ENCODE data around the gene UQCC3.
"Not testable (repeated sequence)": the region's sequence is repeated elsewhere in the genome, so short reads cannot be mapped to it uniquely, and the experiment has no call there.

UQCC3 gene

GRCh38 chr11:62702246-62702645, 30.8 kb downstream of the UQCC3 start:
- no peak for TF ChIP-seq EZH2phosphoT487 (IDR thresholded peaks at IDR 0.05; ENCODE audit: borderline replicate concordance, low read length)
- TF ChIP-seq, protein P1, sequence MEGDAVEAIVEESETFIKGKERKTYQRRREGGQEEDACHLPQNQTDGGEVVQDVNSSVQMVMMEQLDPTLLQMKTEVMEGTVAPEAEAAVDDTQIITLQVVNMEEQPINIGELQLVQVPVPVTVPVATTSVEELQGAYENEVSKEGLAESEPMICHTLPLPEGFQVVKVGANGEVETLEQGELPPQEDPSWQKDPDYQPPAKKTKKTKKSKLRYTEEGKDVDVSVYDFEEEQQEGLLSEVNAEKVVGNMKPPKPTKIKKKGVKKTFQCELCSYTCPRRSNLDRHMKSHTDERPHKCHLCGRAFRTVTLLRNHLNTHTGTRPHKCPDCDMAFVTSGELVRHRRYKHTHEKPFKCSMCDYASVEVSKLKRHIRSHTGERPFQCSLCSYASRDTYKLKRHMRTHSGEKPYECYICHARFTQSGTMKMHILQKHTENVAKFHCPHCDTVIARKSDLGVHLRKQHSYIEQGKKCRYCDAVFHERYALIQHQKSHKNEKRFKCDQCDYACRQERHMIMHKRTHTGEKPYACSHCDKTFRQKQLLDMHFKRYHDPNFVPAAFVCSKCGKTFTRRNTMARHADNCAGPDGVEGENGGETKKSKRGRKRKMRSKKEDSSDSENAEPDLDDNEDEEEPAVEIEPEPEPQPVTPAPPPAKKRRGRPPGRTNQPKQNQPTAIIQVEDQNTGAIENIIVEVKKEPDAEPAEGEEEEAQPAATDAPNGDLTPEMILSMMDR (IDR thresholded peaks at IDR 0.05; ENCODE audit: low read depth, low read length, poor library complexity, severe bottlenecking): no peak
- Histone ChIP-seq H3F3A (ENCODE audit: control insufficient read depth, insufficient read depth) (peaks cover 7% of the 10 kb centered on the region; the same call in 1 of the 2 replicates), H3K9me2 (replicated peaks; ENCODE audit: control insufficient read depth, low read length) (no peaks in the 10 kb centered on the region), H3K27ac (ENCODE audit: low read depth, low read length) (no peak overlapping the region), H3K36me3 (ENCODE audit: control insufficient read depth, low read length) (peaks cover 28% of the 10 kb centered on the region), H3K4me3 (ENCODE audit: low read length) (no peak overlapping the region), H3K9me3 (ENCODE audit: control insufficient read depth, insufficient read depth, low read length) (no peaks in the 10 kb centered on the region), H3K79me2 (ENCODE audit: control insufficient read depth, low read length) (peaks cover 9% of the 10 kb centered on the region), H3K4me1 (ENCODE audit: control insufficient read depth, low read length) (peaks cover 19% of the 10 kb centered on the region), H3K4me2 (ENCODE audit: low read length) (no peak overlapping the region), H3K27me3 (ENCODE audit: control insufficient read depth, low read length) (no peaks in the 10 kb centered on the region), H4K20me1 (ENCODE audit: control insufficient read depth, insufficient read depth, low read depth, low read length) (no peaks in the 10 kb centered on the region)

GRCh38 chr11:62703921-62704320, 32.4 kb downstream of the UQCC3 start:
- Histone ChIP-seq H3K4me1 (ENCODE audit: control insufficient read depth, low read length) (peaks cover 36% of the 10 kb centered on the region), H3K79me2 (ENCODE audit: control insufficient read depth, low read length) (peaks cover 18% of the 10 kb centered on the region), H3K36me3 (ENCODE audit: control insufficient read depth, low read length) (peaks cover 35% of the 10 kb centered on the region)
- not testable (repeated sequence) for H3K27ac ChIP-seq (ENCODE audit: low read depth, low read length); H3K27me3 ChIP-seq (ENCODE audit: control insufficient read depth, low read length); H3K9me2 ChIP-seq (replicated peaks; ENCODE audit: control insufficient read depth, low read length); H4K20me1 ChIP-seq (ENCODE audit: control insufficient read depth, insufficient read depth, low read depth, low read length); H3K4me3 ChIP-seq (ENCODE audit: low read length); H3K4me2 ChIP-seq (ENCODE audit: low read length); H3F3A ChIP-seq (ENCODE audit: control insufficient read depth, insufficient read depth); H3K9me3 ChIP-seq (ENCODE audit: control insufficient read depth, insufficient read depth, low read length)

DNA sequence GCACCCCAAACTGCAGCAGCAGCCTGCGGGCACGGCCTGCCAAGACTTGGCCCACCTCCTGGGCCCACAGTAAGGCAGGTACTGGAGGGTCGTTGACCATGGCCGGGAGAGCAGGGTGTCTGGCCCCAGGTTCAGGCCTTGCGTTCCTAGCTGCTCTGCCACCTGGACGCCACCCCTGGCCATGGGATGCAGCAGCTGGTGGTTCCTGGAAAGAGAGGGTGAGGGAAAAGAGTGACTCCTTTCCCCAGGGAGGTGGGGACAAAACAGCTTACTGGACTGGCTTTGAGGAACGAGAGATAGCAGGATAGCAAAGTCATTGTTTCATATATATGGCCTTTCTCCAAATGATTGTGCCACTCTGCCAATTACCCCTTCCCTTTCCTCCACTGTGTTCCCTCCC, 33.9 kb downstream of the UQCC3 start:
- no peaks in the 10 kb centered on the region for H3K9me2 ChIP-seq (replicated peaks; ENCODE audit: control insufficient read depth, low read length)
- peak overlapping the region; percentile 94 for H3K4me2 ChIP-seq (ENCODE audit: low read length)
- peaks cover 46% of the 10 kb centered on the region for H3K4me1 ChIP-seq (ENCODE audit: control insufficient read depth, low read length)
- peaks cover 13% of the 10 kb centered on the region for H3F3A ChIP-seq (ENCODE audit: control insufficient read depth, insufficient read depth)
- no peak overlapping the region for H3K27ac ChIP-seq (ENCODE audit: low read depth, low read length)
- peak overlapping the region; percentile 92 for H3K4me3 ChIP-seq (ENCODE audit: low read length)
- H4K20me1 ChIP-seq (ENCODE audit: control insufficient read depth, insufficient read depth, low read depth, low read length): no peaks in the 10 kb centered on the region
- TF ChIP-seq, protein P1 (IDR thresholded peaks at IDR 0.05; ENCODE audit: low read depth, low read length, poor library complexity, severe bottlenecking): no peak
- no peak for TF ChIP-seq EZH2phosphoT487 (IDR thresholded peaks at IDR 0.05; ENCODE audit: borderline replicate concordance, low read length)
- H3K9me3 ChIP-seq (ENCODE audit: control insufficient read depth, insufficient read depth, low read length): no peaks in the 10 kb centered on the region
- H3K36me3 ChIP-seq (ENCODE audit: control insufficient read depth, low read length): peaks cover 44% of the 10 kb centered on the region
- no peaks in the 10 kb centered on the region for H3K27me3 ChIP-seq (ENCODE audit: control insufficient read depth, low read length)
- peaks cover 18% of the 10 kb centered on the region for H3K79me2 ChIP-seq (ENCODE audit: control insufficient read depth, low read length)

- no peaks in the 10 kb centered on the region for H3K9me3 ChIP-seq (ENCODE audit: control insufficient read depth, insufficient read depth, low read length)
- peaks cover 20% of the 10 kb centered on the region for H3F3A ChIP-seq (ENCODE audit: control insufficient read depth, insufficient read depth)
- peaks cover 49% of the 10 kb centered on the region for H3K4me1 ChIP-seq (ENCODE audit: control insufficient read depth, low read length)
- H3K9me2 ChIP-seq (replicated peaks; ENCODE audit: control insufficient read depth, low read length): no peaks in the 10 kb centered on the region
- TF ChIP-seq EZH2phosphoT487 (IDR thresholded peaks at IDR 0.05; ENCODE audit: borderline replicate concordance, low read length): no peak
- TF ChIP-seq, protein P1 (IDR thresholded peaks at IDR 0.05; ENCODE audit: low read depth, low read length, poor library complexity, severe bottlenecking): no peak
- H3K36me3 ChIP-seq (ENCODE audit: control insufficient read depth, low read length): peaks cover 46% of the 10 kb centered on the region
- peak overlapping the region; percentile 94 for H3K4me2 ChIP-seq (ENCODE audit: low read length)
- H3K27me3 ChIP-seq (ENCODE audit: control insufficient read depth, low read length): no peaks in the 10 kb centered on the region
- H3K79me2 ChIP-seq (ENCODE audit: control insufficient read depth, low read length): peaks cover 18% of the 10 kb centered on the region
- H4K20me1 ChIP-seq (ENCODE audit: control insufficient read depth, insufficient read depth, low read depth, low read length): no peaks in the 10 kb centered on the region
- no peak overlapping the region for H3K27ac ChIP-seq (ENCODE audit: low read depth, low read length)
- H3K4me3 ChIP-seq (ENCODE audit: low read length): peak overlapping the region; percentile 92
These were observed 34.7 kb downstream of the UQCC3 start for GRCh38 chr11:62705880-62706849.
